MG63 (cell line): ENCODE data around the gene SRP72. TPM values are rescaled to one million over a fixed set of nuclear protein-coding genes. Genes with fewer than 3 reads are reported as not detected.
"Not testable (repeated sequence)": the region's sequence is repeated elsewhere in the genome, so short reads cannot be mapped to it uniquely, and the experiment has no call there.

Source experiments
- DNase-seq: peaks from one replicate; pipeline ENCODE4 v3.0.0-alpha.2; 2020
- H3K27me3 ChIP-seq: fragments of 250-450 bp; sonication (Bioruptor Pico); 2 replicates; pipeline ENCODE4 v1.5.1; 2020; ENCODE audit warnings: mild to moderate bottlenecking, moderate library complexity
- H3K36me3 ChIP-seq: fragments of 250-450 bp; sonication (Bioruptor Pico); 2 replicates; pipeline ENCODE4 v1.5.1; 2020; ENCODE audit warnings: mild to moderate bottlenecking, moderate library complexity
- H3K4me3 ChIP-seq: fragments of 250-450 bp; sonication (Bioruptor Pico); 2 replicates; pipeline ENCODE4 v1.5.1; 2020; ENCODE audit warnings: mild to moderate bottlenecking, moderate library complexity
- H3K9me3 ChIP-seq: fragments of 250-450 bp; sonication (Bioruptor Pico); 2 replicates; pipeline ENCODE4 v1.5.1; 2020; ENCODE audit warnings: mild to moderate bottlenecking, moderate library complexity
- total RNA-seq: library from RNA; depleted of rRNA; stranded (reverse); fragments of >200 nt; shearing (Covaris generic); gene quantifications from 2 replicates; pipeline ENCODE4 v1.2.3, GENCODE V29; 2014; ENCODE audit warnings: low replicate concordance; rRNA removed

Gene SRP72
- 13.1 and 36.1 TPM in 2 replicates for total RNA-seq

- Histone ChIP-seq H3K4me3 (peak within 1 kb of the TSS; percentile 75), H3K36me3 (peaks cover 20% of the 10 kb centered on the region), H3K9me3 (no peaks in the 10 kb centered on the region), H3K27me3 (no peaks in the 10 kb centered on the region)
- DNase-seq: peak; percentile 83
These were observed at the start of gene SRP72 for GRCh38 chr4:56467284-56468096. Gene SRP72 (plus strand): TSS chr4:56467617. CDS start chr4:56467636, 19 bp downstream.

- DNase-seq: no peak
- no peak overlapping the region for H3K4me3 ChIP-seq
- H3K27me3 ChIP-seq: no peaks in the 10 kb centered on the region
- peaks cover 3% of the 10 kb centered on the region for H3K36me3 ChIP-seq
- no peaks in the 10 kb centered on the region for H3K9me3 ChIP-seq
These were observed 43.2 kb upstream of the SRP72 start for GRCh38 chr4:56424176-56424575.

GRCh38 chr4:56424697-56425514 lies 42.5 kb upstream of the SRP72 start:
- no peak for DNase-seq
- no peak overlapping the region for H3K4me3 ChIP-seq
- no peaks in the 10 kb centered on the region for H3K27me3 ChIP-seq
- no peaks in the 10 kb centered on the region for H3K9me3 ChIP-seq
- peaks cover 3% of the 10 kb centered on the region for H3K36me3 ChIP-seq

GRCh38 chr4:56425518-56425917 lies 41.9 kb upstream of the SRP72 start:
- Histone ChIP-seq H3K9me3 (no peaks in the 10 kb centered on the region), H3K4me3 (no peak overlapping the region), H3K27me3 (no peaks in the 10 kb centered on the region), H3K36me3 (peaks cover 3% of the 10 kb centered on the region)
- no peak for DNase-seq

- no peaks in the 10 kb centered on the region; the same call in 1 of the 2 replicates for H3K36me3 ChIP-seq
- DNase-seq: no peak
These were observed 41.1 kb upstream of the SRP72 start for GRCh38 chr4:56426273-56426672.

GRCh38 chr4:56427179-56427578 lies 40.2 kb upstream of the SRP72 start:
- Histone ChIP-seq H3K36me3 (no peaks in the 10 kb centered on the region; the same call in 1 of the 2 replicates), H3K9me3 (no peaks in the 10 kb centered on the region)

More at GRCh38 chr4:56426273-56426672, 41.1 kb upstream of the SRP72 start:
- Histone ChIP-seq H3K27me3 (no peaks in the 10 kb centered on the region), H3K9me3 (no peaks in the 10 kb centered on the region), H3K4me3 (no peak overlapping the region)

GRCh38 chr4:56430203-56430602 lies 37.2 kb upstream of the SRP72 start:
- no peak overlapping the region for H3K4me3 ChIP-seq

More at GRCh38 chr4:56427179-56427578, 40.2 kb upstream of the SRP72 start:
- Histone ChIP-seq H3K4me3 (no peak overlapping the region), H3K27me3 (no peaks in the 10 kb centered on the region)
- DNase-seq: no peak

GRCh38 chr4:56433280-56433679 lies 34.1 kb upstream of the SRP72 start:
- peaks cover 2% of the 10 kb centered on the region; the same call in 1 of the 2 replicates for H3K36me3 ChIP-seq
- no peaks in the 10 kb centered on the region for H3K27me3 ChIP-seq
- no peak for DNase-seq
- H3K9me3 ChIP-seq: no peaks in the 10 kb centered on the region
- peak overlapping the region; percentile 90 for H3K4me3 ChIP-seq

More at GRCh38 chr4:56430203-56430602, 37.2 kb upstream of the SRP72 start:
- Histone ChIP-seq H3K27me3 (no peaks in the 10 kb centered on the region), H3K9me3 (no peaks in the 10 kb centered on the region), H3K36me3 (no peaks in the 10 kb centered on the region)
- no peak for DNase-seq

- no peaks in the 10 kb centered on the region for H3K9me3 ChIP-seq
- H3K27me3 ChIP-seq: no peaks in the 10 kb centered on the region
- peaks cover 5% of the 10 kb centered on the region; the same call in 1 of the 2 replicates for H3K36me3 ChIP-seq
- H3K4me3 ChIP-seq: peak overlapping the region; percentile 90
- DNase-seq: peak; percentile 71
These were observed 32.7 kb upstream of the SRP72 start for GRCh38 chr4:56434599-56435139.

- peak within 1 kb of the TSS; percentile 90 for H3K4me3 ChIP-seq
- no peaks in the 10 kb centered on the region for H3K27me3 ChIP-seq
- no peaks in the 10 kb centered on the region for H3K9me3 ChIP-seq
- peak; percentile 95 for DNase-seq
- H3K36me3 ChIP-seq: peaks cover 9% of the 10 kb centered on the region
These were observed 32.1 kb upstream of the SRP72 start, which contains the start of gene PPAT for GRCh38 chr4:56435140-56435926. Gene PPAT (minus strand): TSS chr4:56435615. CDS start chr4:56435477, 138 bp downstream.

GRCh38 chr4:56438766-56439165 lies 28.7 kb upstream of the SRP72 start:
- H3K4me3 ChIP-seq: no peak overlapping the region
- H3K9me3 ChIP-seq: no peaks in the 10 kb centered on the region
- no peaks in the 10 kb centered on the region for H3K27me3 ChIP-seq
- H3K36me3 ChIP-seq: peaks cover 40% of the 10 kb centered on the region
- DNase-seq: no peak

GRCh38 chr4:56440983-56441382 lies 26.4 kb upstream of the SRP72 start:
- Histone ChIP-seq H3K36me3 (peaks cover 55% of the 10 kb centered on the region), H3K27me3 (no peaks in the 10 kb centered on the region), H3K4me3 (no peak overlapping the region), H3K9me3 (no peaks in the 10 kb centered on the region)
- DNase-seq: no peak

- peaks cover 78% of the 10 kb centered on the region for H3K36me3 ChIP-seq
- no peak overlapping the region for H3K4me3 ChIP-seq
- no peak for DNase-seq
- no peaks in the 10 kb centered on the region for H3K9me3 ChIP-seq
- no peaks in the 10 kb centered on the region for H3K27me3 ChIP-seq
These were observed 22.7 kb upstream of the SRP72 start for GRCh38 chr4:56444719-56445118.

- peaks cover 80% of the 10 kb centered on the region for H3K36me3 ChIP-seq
- no peaks in the 10 kb centered on the region for H3K9me3 ChIP-seq
- no peak for DNase-seq
- no peak overlapping the region for H3K4me3 ChIP-seq
- H3K27me3 ChIP-seq: no peaks in the 10 kb centered on the region
These were observed 21.7 kb upstream of the SRP72 start for GRCh38 chr4:56445699-56446098.

- H3K9me3 ChIP-seq: no peaks in the 10 kb centered on the region
- H3K27me3 ChIP-seq: no peaks in the 10 kb centered on the region
- DNase-seq: no peak
- H3K4me3 ChIP-seq: no peak overlapping the region
- H3K36me3 ChIP-seq: peaks cover 74% of the 10 kb centered on the region
These were observed 19.1 kb upstream of the SRP72 start for GRCh38 chr4:56448301-56448700.

- H3K36me3 ChIP-seq: peaks cover 72% of the 10 kb centered on the region
- H3K9me3 ChIP-seq, H3K27me3 ChIP-seq, DNase-seq, H3K4me3 ChIP-seq: not testable (repeated sequence)
These were observed 17.9 kb upstream of the SRP72 start for GRCh38 chr4:56449475-56449874.
